Stimulated activated naive CD8-positive, alpha-beta T cell treated with anti-CD3 and anti-CD28 coated beads, Interleukin-15, amount 100 ng/mL, for 72 hours (primary cell): Measurements from ENCODE around the gene TMEM89.

Experiments used
- ATAC-seq: fragments of 150-1000 bp; cut with Tn5 transposase; 2 replicates; pipeline ENCODE4 v1.10.0; 2021; ENCODE audit warnings: mild to moderate bottlenecking, moderate library complexity
- DNase-seq, 2 donors: peaks; one replicate each; pipeline ENCODE4 v3.0.0; 2021 to 2022
- H3K27ac Mint-ChIP-seq, 2 donors: one replicate each; pipeline ENCODE4 v1.8.0; 2022; ENCODE audit warnings: mild to moderate bottlenecking in 2 of 2, mixed read lengths in 2 of 2, moderate library complexity in 2 of 2
- H3K27me3 Mint-ChIP-seq: one replicate; pipeline ENCODE4 v1.8.0; 2022; ENCODE audit warnings: mixed read lengths
- H3K4me1 Mint-ChIP-seq: one replicate; pipeline ENCODE4 v1.8.0; 2022; ENCODE audit warnings: mild to moderate bottlenecking, mixed read lengths
- H3K4me3 Mint-ChIP-seq, 2 donors: one replicate each; pipeline ENCODE4 v1.8.0; 2022; ENCODE audit warnings: mild to moderate bottlenecking in 2 of 2, mixed read lengths in 2 of 2, moderate library complexity in 1 of 2
- H3K9me3 Mint-ChIP-seq, 2 donors: one replicate each; pipeline ENCODE4 v1.8.0; 2022; ENCODE audit warnings: mixed read lengths in 2 of 2

The TMEM89 gene

GRCh38 chr3:48621461-48621869 is at the start of gene TMEM89:
TMEM89 (minus strand) TSS chr3:48621769; CDS start chr3:48621756, 13 bp downstream.
- no peak within 1 kb of the TSS for H3K27ac Mint-ChIP-seq

GRCh38 chr3:48664929-48665328 is 43.4 kb upstream of the TMEM89 start:
- DNase-seq (no peak), ATAC-seq (no peak)
- H3K27ac Mint-ChIP-seq: no peak overlapping the region
- peaks cover 40% of the 10 kb centered on the region for H3K27me3 Mint-ChIP-seq
- no peak overlapping the region for H3K4me3 Mint-ChIP-seq
- H3K9me3 Mint-ChIP-seq: no peaks in the 10 kb centered on the region
- H3K4me1 Mint-ChIP-seq: peaks cover 33% of the 10 kb centered on the region

More at GRCh38 chr3:48621461-48621869, at the start of gene TMEM89:
- peaks cover 14% of the 10 kb centered on the region for H3K4me1 Mint-ChIP-seq
- no peaks in the 10 kb centered on the region for H3K27me3 Mint-ChIP-seq
- DNase-seq (no peak), ATAC-seq (no peak)
- H3K4me3 Mint-ChIP-seq: no peak within 1 kb of the TSS
- peaks cover 7 to 10% of the 10 kb centered on the region in 2 donors for H3K9me3 Mint-ChIP-seq

- Mint-ChIP-seq H3K27me3 (peaks cover 45% of the 10 kb centered on the region), H3K27ac (peak overlapping the region in 1 of 2 donors; percentile 93), H3K4me1 (peaks cover 33% of the 10 kb centered on the region), H3K4me3 (peak overlapping the region; percentile 92), H3K9me3 (no peaks in the 10 kb centered on the region)
- ATAC-seq (no peak), DNase-seq (no peak)
Observed at GRCh38 chr3:48664313-48664644, 42.7 kb upstream of the TMEM89 start.

- H3K27me3 Mint-ChIP-seq: peaks cover 45% of the 10 kb centered on the region
- DNase-seq (peak; percentile 94 to 96), ATAC-seq (peak; percentile 91)
- H3K4me1 Mint-ChIP-seq: peaks cover 33% of the 10 kb centered on the region
- H3K27ac Mint-ChIP-seq: peak overlapping the region; percentile 92 to 93
- H3K9me3 Mint-ChIP-seq: no peaks in the 10 kb centered on the region
- peak overlapping the region; percentile 92 for H3K4me3 Mint-ChIP-seq
Observed at GRCh38 chr3:48663489-48664312, 42.1 kb upstream of the TMEM89 start.

- Mint-ChIP-seq H3K27ac (peak within 1 kb of the TSS; percentile 92 to 93), H3K27me3 (peaks cover 45% of the 10 kb centered on the region), H3K4me3 (peak within 1 kb of the TSS; percentile 92), H3K9me3 (no peaks in the 10 kb centered on the region), H3K4me1 (peaks cover 33% of the 10 kb centered on the region)
- peak; percentile 55 for ATAC-seq
- DNase-seq: peak; percentile 69 to 82
Observed at GRCh38 chr3:48662753-48663488, 41.4 kb upstream of the TMEM89 start, which contains the start of gene CELSR3. CELSR3 (minus strand) TSS chr3:48662886; CDS start chr3:48662634, 252 bp downstream.

GRCh38 chr3:48662145-48662752 is 40.7 kb upstream of the TMEM89 start:
- peaks cover 38% of the 10 kb centered on the region for H3K4me1 Mint-ChIP-seq
- DNase-seq (no peak), ATAC-seq (no peak)
- peak overlapping the region; percentile 71 to 92 for H3K4me3 Mint-ChIP-seq
- H3K9me3 Mint-ChIP-seq: no peaks in the 10 kb centered on the region
- no peak overlapping the region for H3K27ac Mint-ChIP-seq
- H3K27me3 Mint-ChIP-seq: peaks cover 45% of the 10 kb centered on the region

GRCh38 chr3:48661501-48662144 is 40.1 kb upstream of the TMEM89 start:
- DNase-seq: peak; percentile 75 to 86
- Mint-ChIP-seq H3K27me3 (peaks cover 45% of the 10 kb centered on the region), H3K4me1 (peaks cover 44% of the 10 kb centered on the region), H3K9me3 (no peaks in the 10 kb centered on the region), H3K27ac (no peak overlapping the region), H3K4me3 (peak overlapping the region; percentile 54 to 71)
- ATAC-seq: no peak

- no peak for ATAC-seq
- no peaks in the 10 kb centered on the region for H3K9me3 Mint-ChIP-seq
- peak overlapping the region in 1 of 2 donors; percentile 78 for H3K27ac Mint-ChIP-seq
- no peak for DNase-seq
- H3K27me3 Mint-ChIP-seq: peaks cover 45% of the 10 kb centered on the region
- H3K4me3 Mint-ChIP-seq: peak overlapping the region; percentile 45 to 54
- peaks cover 47% of the 10 kb centered on the region for H3K4me1 Mint-ChIP-seq
Observed at GRCh38 chr3:48660800-48661400, 39.3 kb upstream of the TMEM89 start.

GRCh38 chr3:48656841-48657281 is 35.3 kb upstream of the TMEM89 start:
- peaks cover 24% of the 10 kb centered on the region for H3K27me3 Mint-ChIP-seq
- H3K4me1 Mint-ChIP-seq: peaks cover 43% of the 10 kb centered on the region
- peak overlapping the region; percentile 87 to 91 for H3K27ac Mint-ChIP-seq
- ATAC-seq (peak; percentile 26), DNase-seq (peak; percentile 50 to 63)
- peak overlapping the region; percentile 84 to 90 for H3K4me3 Mint-ChIP-seq
- H3K9me3 Mint-ChIP-seq: no peaks in the 10 kb centered on the region

- peaks cover 37% of the 10 kb centered on the region for H3K4me1 Mint-ChIP-seq
- H3K27me3 Mint-ChIP-seq: peaks cover 18% of the 10 kb centered on the region
- H3K27ac Mint-ChIP-seq: peak overlapping the region; percentile 87 to 91
- ATAC-seq: peak; percentile 83
- DNase-seq: peak; percentile 91 to 93
- H3K9me3 Mint-ChIP-seq: no peaks in the 10 kb centered on the region
- peak overlapping the region; percentile 84 to 90 for H3K4me3 Mint-ChIP-seq
Observed at GRCh38 chr3:48656061-48656840, 34.7 kb upstream of the TMEM89 start.

GRCh38 chr3:48655606-48656005 is 34.0 kb upstream of the TMEM89 start:
- Mint-ChIP-seq H3K27me3 (peaks cover 11% of the 10 kb centered on the region), H3K9me3 (no peaks in the 10 kb centered on the region), H3K4me1 (peaks cover 32% of the 10 kb centered on the region), H3K27ac (peak overlapping the region; percentile 71 to 85), H3K4me3 (peak overlapping the region; percentile 82 to 90)
- DNase-seq: peak; percentile 46 to 68
- ATAC-seq: peak; percentile 53

GRCh38 chr3:48655063-48655462 is 33.5 kb upstream of the TMEM89 start:
- DNase-seq: no peak
- H3K27ac Mint-ChIP-seq: peak overlapping the region; percentile 71 to 73

GRCh38 chr3:48652923-48653715 is 31.6 kb upstream of the TMEM89 start:
- H3K4me1 Mint-ChIP-seq: peaks cover 32% of the 10 kb centered on the region
- ATAC-seq: no peak
- H3K4me3 Mint-ChIP-seq: no peak overlapping the region
- no peaks in the 10 kb centered on the region for H3K27me3 Mint-ChIP-seq
- no peak for DNase-seq
- H3K27ac Mint-ChIP-seq: no peak overlapping the region
- H3K9me3 Mint-ChIP-seq: no peaks in the 10 kb centered on the region

More at GRCh38 chr3:48655063-48655462, 33.5 kb upstream of the TMEM89 start:
- H3K9me3 Mint-ChIP-seq: no peaks in the 10 kb centered on the region
- ATAC-seq: no peak
- peaks cover 6% of the 10 kb centered on the region for H3K27me3 Mint-ChIP-seq
- peaks cover 32% of the 10 kb centered on the region for H3K4me1 Mint-ChIP-seq
- peak overlapping the region; percentile 82 to 90 for H3K4me3 Mint-ChIP-seq
